Measurements from ENCODE around the gene PAQR5. TPM values are rescaled to one million over a fixed set of nuclear protein-coding genes. Genes with fewer than 3 reads are reported as not detected.

Gene PAQR5
- total RNA-seq, 2 donors from 2014 or later = 6.5 to 11.5 TPM

DNA sequence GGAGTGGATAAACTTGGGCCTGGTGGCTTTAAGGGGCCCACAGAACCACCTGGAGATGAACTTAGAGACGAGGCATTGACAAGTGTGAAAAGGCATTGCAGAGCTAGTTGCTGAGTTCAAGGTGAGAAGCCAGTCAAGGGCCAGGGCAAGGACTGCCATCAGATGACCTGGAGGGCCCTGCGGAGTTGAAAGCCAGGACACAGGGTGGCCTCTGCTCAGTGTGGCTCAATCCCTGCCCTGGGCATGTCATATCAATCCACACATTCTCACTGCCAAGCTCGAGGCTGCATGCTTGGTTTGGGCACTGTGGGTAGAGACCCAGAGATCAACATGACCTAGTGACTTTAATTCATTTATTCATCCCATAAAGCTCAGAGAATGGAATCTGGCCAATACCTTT lies 9.2 kb downstream of the PAQR5 start:
- DNase-seq = no peak
- peak overlapping the region in 1 of 4 donors; percentile 27 for H3K27ac ChIP-seq
- ATAC-seq = no peak
- no peak for TF ChIP-seq POLR2A (IDR thresholded peaks at IDR 0.05)
- TF ChIP-seq, protein P1, sequence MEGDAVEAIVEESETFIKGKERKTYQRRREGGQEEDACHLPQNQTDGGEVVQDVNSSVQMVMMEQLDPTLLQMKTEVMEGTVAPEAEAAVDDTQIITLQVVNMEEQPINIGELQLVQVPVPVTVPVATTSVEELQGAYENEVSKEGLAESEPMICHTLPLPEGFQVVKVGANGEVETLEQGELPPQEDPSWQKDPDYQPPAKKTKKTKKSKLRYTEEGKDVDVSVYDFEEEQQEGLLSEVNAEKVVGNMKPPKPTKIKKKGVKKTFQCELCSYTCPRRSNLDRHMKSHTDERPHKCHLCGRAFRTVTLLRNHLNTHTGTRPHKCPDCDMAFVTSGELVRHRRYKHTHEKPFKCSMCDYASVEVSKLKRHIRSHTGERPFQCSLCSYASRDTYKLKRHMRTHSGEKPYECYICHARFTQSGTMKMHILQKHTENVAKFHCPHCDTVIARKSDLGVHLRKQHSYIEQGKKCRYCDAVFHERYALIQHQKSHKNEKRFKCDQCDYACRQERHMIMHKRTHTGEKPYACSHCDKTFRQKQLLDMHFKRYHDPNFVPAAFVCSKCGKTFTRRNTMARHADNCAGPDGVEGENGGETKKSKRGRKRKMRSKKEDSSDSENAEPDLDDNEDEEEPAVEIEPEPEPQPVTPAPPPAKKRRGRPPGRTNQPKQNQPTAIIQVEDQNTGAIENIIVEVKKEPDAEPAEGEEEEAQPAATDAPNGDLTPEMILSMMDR (IDR thresholded peaks at IDR 0.05) = no peak
- H3K9me3 ChIP-seq = no peaks in the 10 kb centered on the region
- H3K36me3 ChIP-seq (replicated peaks in 1 of 2; ENCODE audit: insufficient read depth in 1 of 2, low read depth in 2 of 2) = no peaks in the 10 kb centered on the region
- H3K27me3 ChIP-seq = no peaks in the 10 kb centered on the region
- no peak overlapping the region for H3K4me3 ChIP-seq
- intact Hi-C loops (cut with DNase I) = no loop called here
- 65 to 81% methylated on average over 2 to 3 of the region's 3 CpGs for WGBS, 2 donors
- H3K4me1 ChIP-seq = peaks cover 29% of the 10 kb centered on the region

DNA sequence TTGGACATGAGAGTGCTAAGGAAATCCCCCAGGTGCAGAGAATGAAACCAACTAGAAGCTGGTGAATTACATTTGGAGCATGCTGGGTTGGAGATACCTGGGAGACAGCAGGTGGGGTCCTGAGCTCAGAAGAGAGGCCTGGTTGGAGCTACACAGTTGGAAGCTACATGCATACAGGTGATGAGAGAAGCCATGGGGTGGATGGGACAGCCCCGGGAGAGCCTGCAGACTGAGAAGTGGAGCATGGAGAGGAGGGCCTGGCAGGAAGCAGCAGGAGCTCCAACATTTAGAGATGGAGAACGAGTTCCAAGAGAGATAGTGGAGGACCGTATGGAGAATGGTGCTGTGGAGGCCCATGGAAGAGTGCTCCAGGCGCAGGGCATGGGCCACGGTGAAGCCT lies 10.2 kb downstream of the PAQR5 start:
- H3K27ac ChIP-seq = no peak overlapping the region
- peaks cover 31% of the 10 kb centered on the region for H3K4me1 ChIP-seq
- intact Hi-C loops (cut with DNase I) = no loop called here
- no peak overlapping the region for H3K4me3 ChIP-seq
- TF ChIP-seq, protein P1 (IDR thresholded peaks at IDR 0.05) = no peak
- TF ChIP-seq POLR2A (IDR thresholded peaks at IDR 0.05) = no peak
- no peaks in the 10 kb centered on the region for H3K36me3 ChIP-seq (replicated peaks in 1 of 2; ENCODE audit: insufficient read depth in 1 of 2, low read depth in 2 of 2)
- no peaks in the 10 kb centered on the region for H3K9me3 ChIP-seq
- DNase-seq = no peak
- ATAC-seq = no peak
- WGBS, 2 donors = 68 to 73% methylated on average over 5 of the region's 5 CpGs
- H3K27me3 ChIP-seq = no peaks in the 10 kb centered on the region

DNA sequence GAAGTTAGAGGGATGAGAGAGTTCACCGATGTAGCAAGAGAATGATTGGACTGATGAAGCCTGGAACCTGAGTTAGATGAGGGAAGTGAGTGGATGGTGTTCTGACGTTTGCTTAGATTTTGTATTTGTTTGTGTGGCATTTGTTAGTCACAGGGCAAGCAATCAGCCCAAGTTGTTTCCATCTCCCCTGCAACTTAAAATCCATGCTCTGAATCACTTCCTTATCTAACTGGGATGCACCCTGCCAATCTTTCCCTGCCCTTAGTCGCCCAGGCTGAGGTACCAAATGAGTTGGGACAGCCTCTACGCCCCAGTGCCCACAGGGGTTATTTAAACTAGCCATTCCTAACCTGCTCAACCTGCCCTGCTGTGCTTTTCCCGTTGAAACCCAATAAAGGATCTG lies 12.6 kb downstream of the PAQR5 start:
- Histone ChIP-seq H3K36me3 (replicated peaks in 1 of 2; ENCODE audit: insufficient read depth in 1 of 2, low read depth in 2 of 2) (no peaks in the 10 kb centered on the region), H3K4me3 (no peak overlapping the region), H3K4me1 (peaks cover 27% of the 10 kb centered on the region), H3K27ac (peak overlapping the region in 2 of 4 donors; percentile 9 to 13), H3K27me3 (no peaks in the 10 kb centered on the region), H3K9me3 (no peaks in the 10 kb centered on the region)
- no peak for TF ChIP-seq POLR2A (IDR thresholded peaks at IDR 0.05)
- TF ChIP-seq, protein P1 (IDR thresholded peaks at IDR 0.05) = no peak
- 49 to 56% methylated on average over 5 of the region's 5 CpGs for WGBS, 2 donors
- no peak for DNase-seq
- no peak for ATAC-seq
- intact Hi-C loops (cut with DNase I) = no loop called here

DNA sequence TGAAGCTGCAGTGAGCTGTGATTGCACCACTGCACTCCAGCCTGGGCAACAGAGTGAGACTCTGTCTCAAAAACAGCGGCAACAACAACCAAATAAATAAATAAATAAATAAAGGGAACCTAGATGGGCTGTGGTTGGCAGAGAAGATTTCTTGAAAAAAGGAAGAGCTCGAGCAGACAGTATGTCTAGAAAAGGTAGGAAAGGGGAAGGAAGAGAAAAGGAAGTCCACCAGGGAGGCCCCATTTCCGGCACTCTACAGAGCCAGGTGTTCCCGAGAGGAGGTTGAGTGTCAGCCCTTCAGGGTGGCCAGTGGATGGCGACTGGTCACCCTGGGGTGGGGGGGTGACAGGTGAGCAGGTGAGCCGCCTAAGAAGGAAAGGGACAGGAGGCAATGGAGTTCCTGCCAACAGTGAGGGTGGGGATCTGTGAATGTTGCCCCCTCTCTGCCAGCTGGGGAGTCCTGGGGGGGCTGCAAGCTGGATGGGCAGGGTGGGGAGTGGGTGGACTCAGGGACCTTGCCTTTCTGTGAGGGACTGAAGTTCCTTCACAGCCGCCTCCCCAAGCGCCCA lies 14.8 kb downstream of the PAQR5 start:
- no peak for TF ChIP-seq POLR2A (IDR thresholded peaks at IDR 0.05)
- TF ChIP-seq, protein P1 (IDR thresholded peaks at IDR 0.05) = no peak
- ATAC-seq = no peak
- peak overlapping the region in 3 of 4 donors; percentile 34 to 67 (median 49) for H3K27ac ChIP-seq
- no peak overlapping the region for H3K4me3 ChIP-seq
- intact Hi-C loops (cut with DNase I) = no loop called here
- no peaks in the 10 kb centered on the region for H3K27me3 ChIP-seq
- no peaks in the 10 kb centered on the region for H3K9me3 ChIP-seq
- WGBS, 2 donors = 74 to 81% methylated on average over 8 of the region's 8 CpGs
- no peak for DNase-seq
- no peaks in the 10 kb centered on the region for H3K36me3 ChIP-seq (replicated peaks in 1 of 2; ENCODE audit: insufficient read depth in 1 of 2, low read depth in 2 of 2)
- H3K4me1 ChIP-seq = peaks cover 48% of the 10 kb centered on the region

DNA sequence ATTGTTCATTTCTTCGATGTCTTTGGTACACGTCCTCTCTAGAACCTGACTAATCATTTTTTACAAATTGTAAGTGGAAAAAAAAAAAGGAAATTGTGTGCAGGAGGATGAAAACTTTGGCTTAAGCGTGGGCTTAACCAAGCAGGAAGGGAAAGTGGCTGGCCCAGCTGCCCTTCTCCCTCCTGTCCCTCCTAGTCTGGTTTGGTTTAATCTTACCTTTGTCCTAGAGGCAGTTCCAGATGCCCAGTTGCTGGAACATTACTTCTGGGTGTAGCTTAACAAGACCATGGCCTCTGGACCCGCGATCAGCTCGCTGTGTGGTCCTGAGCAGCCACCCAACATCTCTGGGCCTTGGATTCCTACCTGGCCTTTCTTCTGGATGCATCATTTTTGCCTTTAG lies 15.4 kb downstream of the PAQR5 start:
- TF ChIP-seq, protein P1 (IDR thresholded peaks at IDR 0.05) = no peak
- TF ChIP-seq POLR2A (IDR thresholded peaks at IDR 0.05) = no peak
- Histone ChIP-seq H3K9me3 (no peaks in the 10 kb centered on the region), H3K4me1 (peaks cover 48% of the 10 kb centered on the region), H3K4me3 (no peak overlapping the region), H3K36me3 (replicated peaks in 1 of 2; ENCODE audit: insufficient read depth in 1 of 2, low read depth in 2 of 2) (no peaks in the 10 kb centered on the region), H3K27me3 (no peaks in the 10 kb centered on the region), H3K27ac (peak overlapping the region in 3 of 4 donors; percentile 23 to 67 (median 49))
- intact Hi-C loops (cut with DNase I) = no loop called here
- WGBS, 2 donors = 68 to 84% methylated on average over 6 of the region's 6 CpGs
- no peak for ATAC-seq
- DNase-seq = no peak

Data from body of pancreas (tissue), 4 donors.